Measurements from ENCODE around the gene RIN3.

Gene RIN3

DNA sequence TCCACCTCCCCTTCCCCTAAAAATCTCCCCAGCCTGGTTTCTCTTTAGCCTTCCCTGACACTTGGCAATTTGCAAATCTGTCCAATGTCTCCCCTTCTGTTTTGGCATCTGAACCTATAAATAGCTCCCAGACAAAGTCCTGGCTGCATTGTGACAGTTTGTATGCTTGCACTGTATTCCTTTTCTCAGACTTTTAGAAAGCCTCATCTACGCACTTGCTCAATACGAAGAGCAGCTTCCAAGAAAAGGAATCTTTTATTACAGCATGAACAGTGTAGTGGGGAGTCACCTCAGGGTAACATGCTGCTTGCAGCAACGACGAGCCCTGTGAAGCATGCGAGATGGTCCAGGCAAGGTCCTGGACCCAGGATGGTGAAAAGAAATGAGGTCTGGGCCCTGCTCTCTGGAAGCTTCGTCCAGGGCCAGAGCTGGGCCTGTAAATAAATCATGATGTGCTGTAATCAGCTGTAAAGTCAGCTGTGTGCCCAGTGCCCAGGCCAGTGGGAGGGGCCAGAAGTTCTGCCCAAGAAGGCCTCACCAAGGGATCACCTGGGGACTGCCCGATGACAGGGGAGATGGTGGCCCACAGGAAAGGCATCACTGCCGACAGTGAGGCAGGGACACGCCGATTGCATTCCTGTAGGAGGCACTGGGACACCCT lies 88.3 kb downstream of the RIN3 start:
- DNase-seq = no peak

DNA sequence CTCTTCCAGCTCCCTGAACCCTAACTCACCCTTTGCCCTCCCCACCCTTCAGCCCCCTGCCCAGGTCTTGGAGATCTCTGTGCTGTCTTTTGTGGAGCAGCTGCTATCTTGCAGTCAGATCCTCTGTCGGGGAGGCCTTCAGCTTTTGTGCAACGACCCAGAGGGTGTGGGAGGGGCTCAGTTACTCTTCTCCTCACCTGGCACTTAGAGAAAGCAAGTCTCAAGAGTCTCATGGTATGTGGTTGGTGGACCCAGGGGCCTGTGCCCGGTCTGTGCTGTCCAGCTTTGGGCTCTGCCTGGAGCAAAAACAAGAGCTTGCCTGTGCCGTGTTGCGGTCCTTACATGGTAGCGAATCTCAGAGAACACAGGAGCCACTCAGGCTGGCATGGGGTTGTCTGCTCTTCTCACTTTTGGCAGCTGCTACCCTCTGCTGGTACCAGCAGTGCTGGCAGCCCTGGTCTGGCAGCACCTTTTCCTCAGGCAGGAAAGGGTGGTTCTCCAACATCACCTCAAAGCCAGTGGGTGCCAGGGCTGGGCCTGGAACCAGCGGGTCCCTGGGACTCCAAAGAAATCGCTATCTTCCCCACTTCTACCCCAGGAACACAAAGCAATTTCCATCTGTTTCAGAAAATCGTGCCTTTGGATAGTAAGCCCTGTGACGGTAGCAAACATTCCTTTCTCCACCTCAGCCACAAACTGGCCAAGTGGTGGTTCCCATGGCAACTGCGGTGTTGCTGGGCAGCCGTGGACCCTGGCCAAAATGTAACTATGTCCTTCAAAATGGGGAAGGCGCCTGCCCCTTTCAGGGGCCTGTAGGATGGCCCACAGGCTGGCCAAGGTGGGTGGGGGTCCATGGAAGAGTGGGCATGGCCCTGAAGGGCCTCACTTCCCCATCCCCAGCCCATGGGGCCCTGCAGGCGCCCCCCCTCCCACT lies 90.0 kb downstream of the RIN3 start:
- DNase-seq = no peak

DNA sequence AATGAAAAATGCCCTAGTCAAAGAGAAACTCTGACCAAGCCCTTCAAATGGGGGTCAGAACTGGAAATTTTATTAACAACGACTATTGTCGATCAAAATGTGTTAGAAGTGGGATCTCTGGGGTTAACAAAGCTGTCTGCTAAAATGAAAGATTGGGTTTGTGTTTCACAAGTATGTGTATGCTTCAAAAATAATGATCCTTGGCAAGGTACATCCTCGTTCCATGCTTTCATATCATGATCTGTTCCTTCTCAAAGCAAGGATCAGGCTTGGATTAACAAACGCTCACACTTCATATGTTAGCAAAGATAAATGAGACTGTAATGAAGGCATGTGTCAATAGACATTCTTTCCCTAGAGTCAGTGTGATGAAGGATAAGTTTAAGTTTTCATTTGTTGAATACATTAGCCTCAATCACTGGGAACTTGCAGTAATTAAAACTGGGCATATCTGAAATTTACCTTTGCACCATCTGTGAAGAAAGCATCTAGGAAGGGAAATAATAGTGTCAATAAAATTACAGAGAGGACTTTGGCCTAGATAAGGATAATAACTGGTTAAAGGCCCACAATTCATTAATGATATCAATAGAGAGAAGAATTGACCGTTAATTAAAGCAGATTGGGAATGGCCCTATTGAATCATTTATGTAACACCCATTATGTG lies 91.8 kb downstream of the RIN3 start:
- no peak for DNase-seq

DNA sequence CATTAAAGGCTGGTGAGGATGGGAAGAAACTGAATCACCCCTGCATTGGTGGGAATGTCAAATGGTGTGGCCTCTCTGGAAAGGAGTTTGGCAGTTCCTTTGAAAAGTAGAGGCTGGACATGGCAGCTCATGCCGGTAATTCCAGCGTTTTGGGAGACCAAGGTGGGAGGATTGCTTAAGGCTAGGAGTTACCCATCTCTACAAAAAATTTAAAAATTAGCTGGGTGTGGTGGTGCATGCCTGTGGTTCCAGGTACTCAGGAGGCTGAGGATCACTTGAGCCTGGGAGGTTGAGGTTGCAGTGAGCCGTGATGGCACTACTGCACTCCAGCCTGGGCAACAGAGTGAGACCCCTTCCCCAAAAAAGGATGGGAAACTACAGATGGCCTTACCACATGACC lies 93.7 kb downstream of the RIN3 start:
- DNase-seq = no peak

DNA sequence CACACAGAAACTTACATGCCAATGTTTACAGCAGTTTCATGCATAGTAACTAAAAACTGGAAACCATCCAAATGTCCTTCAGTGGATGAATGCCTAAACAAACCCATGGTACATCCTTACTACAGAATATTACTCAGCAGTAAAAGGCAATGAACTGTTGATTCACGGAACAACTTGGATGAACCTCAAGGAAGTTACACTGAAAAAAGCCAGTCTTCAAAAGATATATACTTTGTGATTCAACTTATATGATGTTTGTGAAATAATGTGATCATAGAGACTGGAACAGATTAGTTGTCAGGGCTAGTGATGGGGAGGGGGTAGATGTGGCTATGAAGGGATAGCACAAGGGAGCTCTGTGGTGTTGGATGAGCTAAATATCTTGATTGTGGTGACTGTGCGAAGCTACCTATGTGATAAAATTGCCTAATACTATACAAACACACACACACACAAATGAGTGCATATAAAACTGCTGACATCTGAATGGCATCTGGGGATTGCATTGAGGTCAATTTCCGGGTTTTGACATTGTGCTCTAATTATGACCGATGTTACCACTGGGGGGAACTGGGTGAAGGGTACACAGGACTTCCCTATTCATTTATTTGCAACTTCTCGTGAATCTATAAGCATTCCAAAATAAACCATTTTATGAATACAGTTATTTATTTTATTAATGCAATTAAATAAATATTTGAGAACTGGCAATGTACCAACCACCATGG lies 94.3 kb downstream of the RIN3 start:
- DNase-seq = no peak

DNA sequence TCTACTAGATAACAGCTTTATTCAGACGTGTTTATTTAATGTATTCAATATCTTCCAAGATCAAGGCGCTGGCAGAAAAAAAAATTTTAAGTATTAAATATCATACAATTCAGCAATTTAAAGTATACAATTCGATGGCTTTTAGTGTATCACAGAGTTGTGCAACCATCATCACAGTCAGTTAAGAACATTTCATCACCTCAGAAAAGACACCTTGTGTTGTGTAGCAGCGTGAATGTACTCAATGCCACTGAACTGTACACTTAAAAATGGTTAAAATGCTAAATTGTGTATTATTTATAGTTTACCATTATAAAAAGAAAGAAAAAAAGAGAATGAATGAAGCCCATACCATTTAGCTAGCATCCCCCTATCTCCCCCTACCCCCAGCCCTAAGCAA lies 96.4 kb downstream of the RIN3 start:
- no peak for DNase-seq

DNA sequence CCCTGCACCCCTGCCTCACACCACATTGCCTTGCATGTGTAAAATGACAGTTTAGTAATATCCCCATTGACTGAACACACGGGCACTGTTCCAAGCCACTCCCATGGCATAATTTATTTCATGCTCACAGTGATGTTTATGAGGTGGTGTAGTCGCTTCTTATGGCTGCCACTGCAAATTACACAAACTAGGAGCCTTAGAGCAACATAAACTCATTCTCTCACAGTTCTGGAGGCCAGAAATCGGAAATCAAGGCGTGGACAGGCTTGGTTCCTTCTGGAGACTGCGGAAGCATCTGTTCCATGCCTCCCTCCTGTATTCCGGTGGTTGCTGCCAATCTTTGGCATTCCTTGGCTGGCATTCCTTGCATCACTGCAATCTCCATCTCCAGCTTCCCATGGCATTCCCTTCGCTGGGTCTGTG lies 97.3 kb downstream of the RIN3 start:
- no peak for DNase-seq

DNA sequence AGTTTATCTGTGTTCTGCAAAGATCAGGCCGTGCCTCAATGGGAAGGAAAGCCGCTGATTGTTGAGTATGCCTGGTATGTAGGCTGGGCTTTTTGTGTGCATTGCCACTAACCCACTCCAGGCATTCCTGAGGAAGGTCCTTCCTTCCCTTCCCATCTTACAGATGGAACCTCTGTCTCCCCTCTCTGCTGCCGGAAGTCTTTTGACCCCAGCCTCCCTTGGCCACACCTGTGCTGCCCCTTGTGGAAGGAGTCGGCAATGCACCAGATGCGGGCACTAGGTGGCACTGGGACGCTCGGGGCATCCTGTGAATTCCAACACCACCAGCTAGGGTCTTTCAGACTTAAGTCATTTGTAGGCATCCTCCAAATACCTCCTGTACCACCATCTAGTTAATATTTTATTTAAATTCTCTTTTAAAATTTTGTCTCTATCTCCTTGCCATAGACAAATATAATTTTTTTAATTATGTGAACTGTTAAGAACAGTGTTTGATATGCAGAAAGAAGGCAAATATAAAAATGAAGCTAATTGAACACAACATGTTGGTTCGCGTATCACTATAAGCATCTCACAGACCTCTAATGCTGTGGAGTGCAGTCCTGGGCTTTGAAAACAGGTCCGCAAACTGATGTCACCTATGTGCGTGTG lies 99.6 kb downstream of the RIN3 start:
- no peak for DNase-seq

DNA sequence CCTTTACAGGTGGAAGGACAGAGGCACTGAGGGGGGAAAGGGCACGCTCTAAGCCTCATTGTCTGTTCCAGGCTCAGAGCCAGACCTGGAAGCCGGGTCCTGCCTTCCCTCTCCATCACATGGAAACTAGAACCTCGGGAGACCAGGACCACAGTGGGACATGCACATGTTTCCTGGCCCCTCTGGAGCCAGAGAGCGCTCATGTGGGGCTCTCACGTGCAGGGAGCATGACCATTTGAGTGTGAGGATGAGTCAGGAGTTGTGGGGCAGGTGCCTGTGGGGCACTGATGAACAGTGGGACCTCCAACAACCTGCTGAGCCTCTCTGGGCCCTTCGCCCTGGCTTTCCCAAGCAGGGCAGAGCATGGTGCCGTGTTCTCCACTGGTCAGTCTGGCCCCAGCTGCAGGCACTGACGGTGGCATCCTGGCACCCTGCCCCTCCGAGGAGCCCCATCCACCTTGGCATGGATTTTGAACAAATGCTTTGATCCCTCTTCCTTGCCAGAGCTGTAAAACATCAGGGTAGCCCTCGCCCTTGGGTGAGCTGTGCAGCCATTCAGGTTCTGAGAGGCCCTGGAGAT lies 100.2 kb downstream of the RIN3 start:
- no peak for DNase-seq

DNA sequence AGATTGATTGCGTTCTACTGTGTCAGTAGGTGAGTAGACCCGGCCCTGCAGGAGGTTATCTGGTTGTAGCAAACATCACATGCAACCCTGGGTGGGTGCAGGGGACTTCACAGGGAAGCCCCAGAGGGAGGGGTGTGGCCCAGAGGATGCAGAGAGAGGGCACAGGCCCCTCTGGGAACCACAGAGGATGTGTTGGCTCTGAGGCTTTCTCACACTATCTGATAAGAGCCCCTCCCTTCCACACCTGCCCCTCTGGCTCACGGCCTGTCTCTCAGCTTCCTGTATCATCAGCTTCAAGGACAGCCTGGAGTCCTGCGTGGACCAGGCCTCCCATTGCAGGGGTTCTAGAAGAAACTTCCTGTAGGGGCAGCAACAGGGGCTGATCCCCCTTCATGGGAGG lies 101.9 kb downstream of the RIN3 start:
- DNase-seq = no peak

DNA sequence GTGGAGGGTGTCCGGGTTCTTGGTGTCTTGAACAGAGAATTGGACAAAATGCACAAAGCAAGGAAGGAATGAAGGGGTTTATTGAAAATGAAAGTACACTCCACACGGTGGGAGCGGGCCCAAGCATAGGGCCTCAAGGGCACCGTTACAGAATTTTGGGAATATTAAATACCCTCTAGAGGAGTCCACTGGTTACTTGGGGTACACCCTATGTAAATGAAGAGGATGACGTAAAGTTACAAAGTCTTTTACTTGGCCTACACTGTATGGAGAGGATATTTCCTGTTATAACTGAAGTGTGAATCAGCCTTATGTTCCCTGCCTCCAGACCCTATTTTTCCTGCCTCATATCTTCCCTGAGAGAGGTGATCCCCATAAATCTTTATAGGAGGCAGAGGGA lies 102.6 kb downstream of the RIN3 start:
- no peak for DNase-seq

DNA sequence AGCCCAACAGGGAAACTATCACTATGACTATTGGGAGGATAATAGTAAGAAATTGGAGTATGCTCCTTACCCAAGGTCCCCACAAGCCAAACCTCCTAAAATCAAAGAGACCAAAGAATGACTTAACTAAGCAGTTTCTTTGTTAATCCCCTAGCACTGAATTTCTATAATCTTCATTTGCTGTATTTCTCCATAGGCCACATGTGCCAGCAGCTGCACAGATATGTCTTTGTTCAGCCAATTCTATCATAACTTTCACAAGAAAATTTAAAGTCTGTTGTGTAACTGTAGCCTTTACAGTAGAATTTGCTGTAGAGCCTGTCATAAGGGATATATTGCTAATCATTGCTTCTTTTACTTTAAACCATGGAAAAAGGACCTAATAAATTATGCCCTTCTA lies 104.0 kb downstream of the RIN3 start:
- no peak for DNase-seq

DNA sequence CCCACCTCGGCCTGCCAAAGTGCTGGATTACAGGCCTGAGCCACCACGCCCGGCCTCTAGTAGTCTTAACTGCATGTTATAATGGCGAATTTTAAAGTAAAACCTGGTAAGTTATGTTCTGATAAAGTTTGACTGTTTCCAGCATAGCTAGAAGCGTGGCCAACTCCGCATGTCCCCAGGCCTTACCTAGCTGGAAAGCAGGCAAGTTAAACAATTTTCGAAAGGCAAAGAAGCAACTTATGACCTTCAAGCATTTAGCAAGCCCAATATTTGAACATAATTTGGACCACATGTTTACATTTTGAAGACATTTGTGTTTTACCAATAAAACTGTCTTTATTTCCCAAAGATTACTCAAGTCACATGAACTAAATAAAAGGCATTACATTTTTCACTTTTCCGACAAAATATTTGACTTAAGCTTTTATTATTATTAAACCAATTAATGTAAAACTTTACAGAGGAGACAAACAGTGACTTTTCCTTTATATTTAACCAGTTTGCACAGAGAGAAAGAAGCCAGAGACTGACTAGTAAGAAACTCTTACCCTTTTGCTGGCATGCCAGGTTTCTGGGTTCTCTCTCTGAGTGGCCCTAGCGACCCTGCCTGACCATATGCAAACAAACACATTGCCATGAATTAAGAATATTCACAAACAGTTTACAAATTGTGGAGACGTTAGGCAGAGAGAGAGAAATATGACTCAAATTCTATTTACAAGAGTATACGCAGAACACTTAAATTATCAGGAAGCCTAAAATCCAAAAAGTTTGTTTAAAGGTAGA lies 106.3 kb downstream of the RIN3 start:
- no peak for DNase-seq

DNA sequence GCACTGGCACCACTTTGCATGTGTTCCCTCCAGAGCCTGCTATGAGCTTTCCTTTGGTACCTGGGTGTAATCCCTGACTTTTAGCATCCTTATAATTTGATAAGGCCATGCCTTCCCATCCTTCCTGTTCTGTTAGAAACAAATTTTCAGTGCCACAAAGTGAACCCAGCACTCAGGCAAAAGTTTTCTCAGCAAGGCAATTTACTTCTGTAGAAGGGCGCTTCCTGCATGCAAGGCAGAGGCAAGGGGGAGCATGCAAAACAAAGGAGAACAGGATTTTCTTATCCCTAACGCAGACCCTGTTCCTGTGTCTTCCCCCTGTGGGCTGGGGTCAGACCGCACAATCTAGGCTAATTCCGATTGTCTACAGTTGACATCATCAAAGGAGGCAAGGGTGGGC lies 108.7 kb downstream of the RIN3 start:
- DNase-seq = no peak

DNA sequence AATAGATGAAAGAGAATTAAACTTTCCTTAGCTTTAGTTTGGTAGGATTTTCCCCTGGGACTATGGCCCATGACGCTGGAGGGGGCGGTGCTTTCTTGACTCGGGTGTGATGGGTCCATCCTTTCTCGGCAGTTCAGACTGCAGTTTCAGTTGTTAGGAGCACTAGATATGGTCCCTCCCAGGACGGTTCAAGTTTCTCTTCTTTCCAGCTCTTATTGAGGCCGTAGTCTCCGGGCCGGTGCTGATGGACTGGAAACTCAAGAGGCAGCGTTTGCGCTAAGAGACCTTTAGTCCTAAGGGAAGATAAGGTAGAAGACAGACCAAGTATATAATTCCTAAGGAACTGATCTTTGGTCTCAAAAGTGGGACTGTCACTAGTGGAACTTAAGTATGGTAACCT lies 111.2 kb downstream of the RIN3 start:
- DNase-seq = no peak

DNA sequence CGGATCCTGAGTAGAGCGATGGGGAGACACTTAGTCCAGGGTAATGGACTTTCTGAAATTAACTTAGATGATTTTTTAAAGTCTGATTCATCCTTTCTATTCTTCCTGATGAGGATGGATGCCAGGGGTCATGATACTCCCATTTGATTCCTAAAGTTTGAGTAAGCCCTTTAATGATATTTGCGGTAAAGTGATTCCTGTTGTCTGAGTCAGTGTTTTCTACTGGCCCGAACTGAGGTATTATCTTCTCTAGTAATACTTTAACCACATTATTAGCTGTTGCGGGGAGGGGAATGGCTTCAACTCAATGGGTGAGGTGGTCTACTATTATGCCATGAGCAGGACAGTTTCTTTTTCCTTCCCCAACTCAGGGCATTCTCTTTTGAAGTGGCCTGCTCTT lies 111.6 kb downstream of the RIN3 start:
- no peak for DNase-seq

DNA sequence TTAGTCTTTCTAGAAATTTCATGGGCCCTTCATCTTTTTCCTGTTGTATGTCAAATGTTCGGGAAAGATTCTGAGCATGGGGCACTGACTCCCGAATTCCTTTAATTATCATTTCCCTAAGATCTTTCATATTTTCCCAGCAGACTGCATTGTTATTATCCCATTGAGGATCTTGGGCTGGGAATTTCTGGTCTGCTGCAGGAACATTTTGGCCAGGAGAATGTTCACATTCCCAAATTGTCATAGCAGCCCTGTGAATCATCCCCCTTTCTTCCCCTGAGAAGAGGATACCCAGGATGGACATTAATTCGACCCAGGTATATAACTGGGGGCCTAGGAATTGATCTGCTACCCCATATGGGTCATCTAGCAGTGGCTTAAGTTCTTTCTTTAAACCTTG lies 112.5 kb downstream of the RIN3 start:
- no peak for DNase-seq

DNA sequence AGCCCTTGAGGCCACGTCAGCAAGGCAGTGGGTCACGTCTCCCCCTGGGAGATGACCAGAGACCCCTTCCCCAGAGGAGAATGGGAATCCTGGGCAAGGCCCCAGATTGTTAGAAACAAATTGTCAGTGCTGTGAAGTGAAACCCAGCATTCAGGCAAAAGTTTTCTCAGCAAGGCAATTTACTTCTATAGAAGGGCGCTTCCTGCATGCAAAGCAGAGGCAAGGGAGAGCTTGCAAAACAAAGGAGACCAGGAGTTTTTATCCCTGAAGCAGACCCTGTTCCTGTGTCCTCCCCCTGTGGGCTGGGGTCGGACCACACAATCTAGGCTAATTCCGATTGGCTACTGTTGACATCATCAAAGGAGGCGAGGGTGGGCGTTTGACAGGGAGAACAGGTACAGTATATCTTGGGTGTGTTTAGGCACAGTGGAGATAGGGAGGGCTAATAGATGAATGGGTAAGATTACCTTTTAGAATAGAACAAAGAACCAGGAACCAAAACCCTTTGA lies 114.2 kb downstream of the RIN3 start:
- no peak for DNase-seq

DNA sequence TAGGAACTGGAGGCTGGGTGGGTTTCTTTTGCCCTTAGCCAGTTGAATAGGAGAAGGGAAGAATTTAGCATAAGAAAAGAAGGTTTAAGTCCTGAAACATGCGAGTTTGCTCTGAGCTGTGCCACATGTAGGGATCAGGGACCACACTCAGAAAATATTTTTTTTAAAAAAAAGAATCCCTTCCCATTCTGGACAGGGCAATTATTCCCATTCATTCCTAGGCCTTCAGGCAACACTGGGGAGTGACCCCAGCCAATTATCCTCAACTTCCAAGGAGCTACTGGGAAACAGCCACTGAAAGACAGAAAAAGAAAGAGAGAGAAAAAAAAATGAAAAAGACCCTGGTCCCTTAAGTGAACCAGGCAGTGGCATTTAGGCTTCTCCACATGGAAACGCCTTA lies 115.1 kb downstream of the RIN3 start:
- no peak for DNase-seq

DNA sequence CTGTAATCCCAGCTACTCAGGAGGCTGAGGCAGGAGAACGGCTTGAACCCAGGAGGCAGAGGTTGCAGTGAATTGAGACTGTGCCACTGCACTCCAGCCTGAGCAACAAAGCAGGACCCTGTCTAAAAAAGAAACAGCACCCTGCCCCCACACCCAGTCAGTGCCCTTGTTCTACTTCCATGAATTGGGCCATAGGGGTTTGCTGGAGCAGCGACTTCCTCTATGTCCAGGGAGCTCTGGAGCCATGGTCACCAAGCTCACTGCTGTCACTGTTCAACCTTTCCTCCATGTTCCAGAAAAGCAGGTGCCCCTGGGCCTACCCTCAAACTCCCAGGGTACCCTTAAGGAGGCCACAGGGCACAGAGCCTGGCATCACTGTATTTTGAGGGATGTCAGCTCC lies 116.8 kb downstream of the RIN3 start:
- no peak for DNase-seq

DNA sequence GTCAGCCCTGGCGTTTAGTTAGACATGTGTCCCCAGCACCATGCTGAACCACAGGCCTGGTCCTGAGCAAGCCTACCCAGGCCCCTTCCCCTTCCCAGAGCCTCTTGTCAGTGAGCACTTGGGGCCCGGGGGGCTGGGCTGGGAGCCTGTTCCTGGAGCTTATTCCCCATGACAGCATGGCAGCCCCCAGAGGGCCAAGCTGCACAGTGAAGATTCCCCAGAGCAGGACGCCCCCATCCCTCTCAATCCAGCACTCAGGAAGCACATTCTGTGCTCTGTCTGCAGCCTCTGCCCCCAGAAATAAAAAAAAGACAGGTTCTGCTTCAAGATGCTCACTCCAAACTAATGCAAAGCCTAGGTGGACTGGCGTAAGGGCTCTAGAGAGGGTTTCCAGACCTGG lies 117.5 kb downstream of the RIN3 start:
- DNase-seq = no peak
